ENCODE data around the gene DYSF.

DYSF gene

DNA sequence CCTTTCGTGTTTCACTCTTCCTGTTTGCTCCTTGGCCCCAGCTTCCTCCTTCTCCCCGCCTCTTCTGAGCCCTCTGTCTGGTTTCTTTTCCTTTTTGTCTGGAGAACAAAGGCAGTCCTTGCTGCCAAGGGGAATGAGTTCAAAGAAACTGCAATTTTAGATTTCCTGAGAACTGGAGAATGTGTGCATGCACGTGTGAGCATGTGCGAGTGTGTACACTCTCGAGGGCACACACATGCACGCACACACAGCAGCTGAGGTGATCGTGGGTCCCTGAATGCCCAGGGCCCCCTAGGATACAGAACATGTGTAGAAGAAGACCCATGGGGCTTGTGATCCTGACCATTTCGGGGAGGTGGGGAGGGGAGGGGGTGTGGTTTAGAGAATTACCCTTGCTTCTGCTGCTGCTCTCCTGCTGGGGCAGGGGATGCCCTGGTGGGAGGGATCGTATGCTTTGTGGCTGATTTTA, 151.8 kb downstream of the DYSF start:
- no peak for DNase-seq

DNA sequence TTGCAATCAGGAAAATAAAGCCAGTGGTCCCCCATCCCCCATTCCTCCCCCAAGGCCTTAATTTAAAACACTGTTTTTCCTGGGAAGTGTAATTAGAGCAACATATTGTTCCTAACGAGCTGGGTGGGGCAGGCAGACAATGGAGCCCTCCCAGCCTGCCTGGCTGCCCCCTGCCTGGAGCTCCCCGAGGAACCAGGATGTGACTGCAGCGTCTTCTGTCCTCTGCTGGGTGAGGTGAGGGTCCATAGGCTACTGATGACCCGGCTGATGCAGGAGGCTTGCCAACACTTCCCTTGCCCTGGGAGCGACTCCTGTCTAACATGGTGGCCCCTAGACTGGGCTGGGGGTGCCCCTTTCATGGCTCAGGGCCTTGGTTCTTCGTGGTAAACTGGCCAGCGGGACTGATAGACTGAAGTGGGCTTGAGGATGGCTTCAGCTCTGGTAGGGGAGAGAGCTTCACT, 152.4 kb downstream of the DYSF start:
- no peak for DNase-seq

DNA sequence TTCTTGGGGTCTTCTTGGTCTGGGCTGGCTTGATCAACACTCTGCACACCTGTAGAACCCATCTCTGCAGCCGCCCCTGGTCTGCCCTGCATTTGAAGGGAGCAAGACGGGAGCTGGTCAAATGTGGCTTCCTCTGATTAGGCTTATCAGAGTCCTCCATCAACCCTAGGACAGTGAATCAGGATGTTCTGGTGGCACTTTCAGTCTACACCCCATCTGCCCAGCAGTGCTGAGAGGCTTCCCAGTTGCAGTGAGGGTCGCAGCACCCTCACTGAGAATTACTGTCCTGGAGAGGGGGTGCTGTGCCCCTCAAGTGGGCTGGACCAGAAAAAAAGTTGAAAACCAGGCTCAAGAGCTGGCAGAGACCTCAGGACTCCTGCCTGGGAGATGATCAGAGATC, 152.9 kb downstream of the DYSF start:
- DNase-seq: no peak

DNA sequence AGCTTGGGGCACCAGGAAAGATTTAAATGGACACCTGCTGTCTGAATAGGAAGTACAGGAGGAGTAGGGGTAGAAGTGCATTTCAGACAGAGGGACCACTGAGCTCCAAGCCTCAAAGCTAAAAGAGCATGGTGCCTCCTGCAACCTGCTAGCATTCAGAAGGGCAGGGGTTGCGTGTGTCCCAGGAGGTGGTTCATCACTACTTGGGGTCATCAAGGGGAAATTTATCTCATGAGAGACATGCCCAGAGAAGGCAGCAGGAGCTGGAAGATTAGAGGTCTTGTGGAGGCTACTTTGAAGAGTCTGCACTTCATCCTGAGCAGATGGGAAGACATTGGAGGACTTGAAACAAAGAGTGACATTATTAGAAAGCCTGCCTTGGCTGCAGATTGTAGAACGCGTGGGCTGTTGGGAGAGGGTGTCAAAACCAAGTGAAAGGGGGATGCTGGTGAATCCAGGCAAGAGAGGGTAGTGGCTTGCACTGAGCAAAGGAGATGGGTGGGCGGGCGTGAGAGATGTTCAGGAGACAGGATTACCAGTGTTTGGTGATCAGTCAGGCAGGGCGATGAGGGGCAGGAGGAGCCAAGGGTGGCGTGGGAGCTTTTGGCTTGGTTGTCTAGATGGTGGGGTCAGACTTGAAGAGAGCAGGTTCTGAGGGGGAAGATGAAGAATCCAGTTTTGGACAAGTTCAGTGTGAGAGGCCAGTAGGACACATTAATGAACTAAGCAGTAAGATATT, 154.0 kb downstream of the DYSF start:
- DNase-seq: no peak

DNA sequence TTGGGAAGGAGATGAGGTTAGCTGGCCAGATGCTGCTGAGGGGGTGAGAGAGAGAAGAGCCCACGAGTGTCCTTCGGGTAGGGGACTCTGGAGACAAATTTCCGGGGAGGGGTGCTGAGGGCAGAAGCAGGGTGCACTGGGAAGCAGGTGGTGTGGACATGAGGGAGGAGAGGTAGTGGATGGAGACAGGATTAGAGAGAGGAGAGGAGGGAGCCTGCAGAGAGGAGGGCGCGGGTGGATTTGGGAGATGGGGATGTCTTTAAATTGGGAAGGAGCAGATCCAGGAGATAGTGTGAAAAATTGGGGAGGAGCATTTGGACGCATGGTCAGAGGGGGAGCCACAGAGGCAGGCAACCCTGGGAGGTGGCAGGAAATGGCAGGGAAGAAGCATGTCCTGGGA, 154.7 kb downstream of the DYSF start:
- DNase-seq: no peak

DNA sequence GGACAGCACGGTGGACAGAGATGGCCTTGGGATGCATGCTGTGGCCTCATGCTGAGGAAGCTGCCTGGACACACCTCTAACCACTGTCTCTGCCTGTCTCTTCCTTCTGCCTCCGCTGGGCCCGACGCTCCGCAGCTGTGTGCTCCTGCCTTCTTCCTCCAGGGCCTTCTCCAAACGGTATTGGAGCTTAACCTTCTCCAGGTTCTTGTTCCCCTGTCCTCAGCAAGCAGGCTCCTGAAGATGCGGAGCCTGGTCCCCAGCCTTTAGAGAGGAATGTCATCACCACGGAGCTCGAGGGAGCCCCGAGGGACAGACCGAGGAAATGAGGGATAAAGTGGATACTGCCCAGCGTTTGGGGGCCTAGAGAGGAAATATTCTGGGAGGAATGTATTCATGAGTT, 155.1 kb downstream of the DYSF start:
- no peak for DNase-seq

DNA sequence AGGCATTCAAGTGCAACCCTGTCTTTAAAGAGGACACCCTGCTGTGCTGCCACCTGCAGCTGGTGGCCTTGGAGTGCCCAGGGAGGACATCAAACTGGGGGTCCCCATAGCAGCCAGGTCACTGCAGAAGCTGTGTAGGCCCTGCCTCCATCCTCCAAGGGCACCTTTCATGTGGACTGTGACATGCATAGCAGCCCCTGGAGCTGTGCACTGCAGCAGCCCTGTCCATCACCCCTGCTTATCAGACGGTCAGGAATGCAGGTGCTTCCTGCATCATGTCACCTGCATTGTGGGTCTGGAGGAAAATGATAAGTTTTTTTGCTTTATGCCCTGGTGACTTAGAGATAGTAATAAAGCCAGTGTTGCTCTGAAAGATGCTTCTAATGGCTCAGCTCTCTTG, 155.7 kb downstream of the DYSF start:
- DNase-seq: no peak

DNA sequence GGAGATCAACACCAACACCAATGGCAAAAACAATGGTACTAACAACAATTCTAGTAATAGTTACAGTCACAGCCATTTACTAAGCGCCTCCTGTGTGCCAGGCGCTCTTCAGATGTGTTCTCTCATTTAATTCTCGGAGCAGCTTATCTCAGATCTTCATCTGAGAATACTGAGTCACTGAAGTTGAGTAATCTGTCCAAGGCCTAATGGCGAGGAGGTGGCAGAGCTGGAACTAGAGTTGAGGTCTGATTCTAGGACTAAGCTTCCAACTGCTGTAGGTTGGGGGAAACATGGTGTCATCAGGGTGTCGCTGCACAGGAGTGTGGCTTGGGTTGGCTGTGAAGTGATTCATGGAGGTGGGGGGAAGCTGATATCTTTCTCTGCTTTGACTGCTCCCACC, 156.1 kb downstream of the DYSF start:
- DNase-seq: no peak

DNA sequence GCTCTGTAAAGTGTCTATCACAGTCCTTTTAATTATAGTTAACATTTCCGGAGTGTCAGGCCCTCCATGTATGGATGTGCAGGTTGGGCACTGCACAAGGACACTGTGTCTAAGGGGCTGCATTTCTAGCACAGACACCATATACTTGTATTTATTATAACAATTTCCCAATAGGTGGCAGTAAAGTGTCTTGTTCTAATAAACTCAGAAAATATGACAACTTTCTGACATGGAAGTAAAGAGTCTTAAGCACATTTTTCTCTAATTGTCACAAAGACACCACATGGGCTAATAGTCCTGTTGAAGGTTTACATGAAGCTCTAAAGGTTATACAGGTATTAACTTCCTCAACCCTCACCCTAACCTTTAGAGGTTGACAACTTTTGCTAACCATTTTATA, 156.6 kb downstream of the DYSF start:
- no peak for DNase-seq

DNA sequence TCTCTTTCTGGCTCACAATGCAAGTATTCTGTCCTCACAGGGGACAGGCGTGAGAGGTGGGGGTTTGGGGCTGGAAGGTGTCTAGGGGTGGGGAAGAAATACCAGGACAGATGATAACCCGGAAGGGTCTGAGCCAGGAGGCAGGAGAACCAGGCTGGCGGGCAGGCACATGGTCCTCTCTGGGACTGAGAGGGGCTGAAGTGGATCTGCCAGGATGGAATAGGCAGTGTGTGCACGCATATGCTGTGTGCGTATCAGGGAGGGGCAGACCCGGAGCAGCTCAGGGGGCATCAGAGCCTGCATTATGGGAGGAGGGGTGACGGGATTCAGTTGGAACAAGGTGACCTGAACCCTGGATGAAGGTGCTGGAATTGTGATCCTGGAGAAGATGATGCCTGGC, 157.3 kb downstream of the DYSF start:
- no peak for DNase-seq

DNA sequence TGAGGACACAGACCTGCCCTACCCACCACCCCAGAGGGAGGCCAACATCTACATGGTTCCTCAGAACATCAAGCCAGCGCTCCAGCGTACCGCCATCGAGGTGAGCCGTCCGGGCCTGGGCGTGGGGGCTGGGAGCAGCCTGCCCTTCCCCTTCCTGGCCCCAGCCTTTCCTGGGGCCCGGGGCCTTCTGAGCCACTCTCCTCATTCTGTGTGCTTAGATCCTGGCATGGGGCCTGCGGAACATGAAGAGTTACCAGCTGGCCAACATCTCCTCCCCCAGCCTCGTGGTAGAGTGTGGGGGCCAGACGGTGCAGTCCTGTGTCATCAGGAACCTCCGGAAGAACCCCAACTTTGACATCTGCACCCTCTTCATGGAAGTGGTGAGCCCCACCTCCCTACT, 157.9 kb downstream of the DYSF start:
- DNase-seq: no peak

DNA sequence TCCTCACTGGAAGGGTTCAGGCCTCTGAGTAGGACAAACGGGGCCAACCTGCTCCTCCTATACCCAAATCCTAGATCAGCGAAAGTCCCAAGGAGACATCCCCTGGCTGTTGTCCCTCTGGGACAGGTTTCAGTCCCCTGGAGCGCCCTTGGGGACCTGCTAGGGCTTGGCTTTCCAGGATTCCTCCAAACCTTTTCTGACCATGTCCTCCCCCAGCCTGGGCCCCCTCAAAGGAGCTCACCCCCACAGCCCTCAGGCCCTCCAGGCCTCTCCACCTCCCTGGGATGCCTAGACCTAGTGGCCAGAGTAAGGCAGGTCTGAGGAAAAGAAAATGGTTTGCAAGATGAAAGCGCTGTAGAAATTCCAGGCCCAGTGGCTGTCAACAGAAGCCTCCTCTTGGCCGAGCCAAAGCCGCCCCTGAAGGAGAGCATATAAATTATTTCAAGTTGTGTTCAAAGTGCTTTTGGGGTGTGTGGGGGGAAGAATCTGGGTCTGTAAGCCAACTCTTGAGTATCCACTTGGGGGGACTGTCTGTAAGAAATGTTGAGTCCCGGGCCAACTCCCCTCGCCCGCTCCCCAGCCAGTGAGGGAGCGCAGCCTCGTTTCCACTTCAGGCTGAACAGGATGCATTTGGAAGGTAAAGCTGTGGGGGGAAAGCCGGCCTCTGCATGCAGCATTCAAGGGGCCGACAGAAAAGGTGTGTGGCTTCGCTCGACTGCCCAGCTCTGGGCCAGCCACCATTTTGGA, 158.6 kb downstream of the DYSF start:
- no peak for DNase-seq

DNA sequence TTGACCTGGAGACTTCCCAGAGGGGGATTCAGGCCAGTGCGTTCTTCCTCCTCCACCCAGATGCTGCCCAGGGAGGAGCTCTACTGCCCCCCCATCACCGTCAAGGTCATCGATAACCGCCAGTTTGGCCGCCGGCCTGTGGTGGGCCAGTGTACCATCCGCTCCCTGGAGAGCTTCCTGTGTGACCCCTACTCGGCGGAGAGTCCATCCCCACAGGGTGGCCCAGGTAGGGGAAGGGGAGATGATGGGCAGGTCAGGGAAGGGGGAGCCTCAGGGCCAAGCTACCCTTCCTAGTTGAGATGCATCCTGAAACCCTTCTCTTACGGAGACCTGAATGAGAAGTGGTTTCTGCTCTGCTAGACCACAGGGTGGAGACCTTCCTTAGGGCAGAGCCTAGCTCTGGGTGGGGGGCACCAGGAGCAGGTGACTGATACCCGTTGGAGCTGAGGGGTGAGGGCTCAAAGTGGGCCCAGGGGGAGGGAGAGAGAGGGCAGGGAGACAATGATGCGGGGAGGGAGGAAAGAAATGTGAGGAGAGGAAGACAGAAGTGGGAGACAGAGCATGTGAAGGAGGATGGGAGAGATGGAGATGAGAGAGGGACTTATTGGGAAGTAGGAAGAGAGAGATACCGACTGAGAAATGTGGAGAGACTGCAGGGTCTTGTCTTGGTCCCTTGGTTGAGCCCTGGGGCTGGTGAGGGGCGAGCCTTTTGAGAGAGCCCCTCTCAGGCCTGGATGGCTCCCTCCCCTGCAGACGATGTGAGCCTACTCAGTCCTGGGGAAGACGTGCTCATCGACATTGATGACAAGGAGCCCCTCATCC, 159.4 kb downstream of the DYSF start:
- no peak for DNase-seq

DNA sequence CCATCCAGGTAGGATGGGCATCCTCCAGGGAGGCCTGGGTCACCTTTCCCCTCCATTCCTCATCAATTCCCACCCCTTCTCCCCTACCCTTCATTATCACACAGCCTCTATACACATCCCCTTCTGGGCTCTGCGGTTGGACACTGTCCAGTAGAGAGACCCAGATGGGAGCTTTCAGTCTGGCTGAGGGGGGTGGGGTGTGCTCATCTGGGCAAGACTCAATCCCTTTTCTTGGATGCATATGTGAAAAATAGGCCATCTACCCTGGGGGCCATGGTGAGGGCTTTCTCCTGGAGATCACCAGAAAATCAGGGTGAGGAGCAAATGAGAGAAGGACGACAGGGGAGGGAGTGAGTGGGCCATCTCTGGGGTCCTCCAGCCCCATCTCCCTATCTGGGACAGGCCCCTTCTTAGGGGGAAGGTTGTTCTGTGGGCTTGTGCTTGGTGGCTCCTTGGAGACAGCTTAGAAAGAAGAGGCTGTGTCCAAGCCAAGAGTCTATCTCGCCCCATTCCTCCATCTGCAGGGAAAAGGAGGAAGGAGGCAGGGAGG, 160.1 kb downstream of the DYSF start:
- DNase-seq: no peak

DNA sequence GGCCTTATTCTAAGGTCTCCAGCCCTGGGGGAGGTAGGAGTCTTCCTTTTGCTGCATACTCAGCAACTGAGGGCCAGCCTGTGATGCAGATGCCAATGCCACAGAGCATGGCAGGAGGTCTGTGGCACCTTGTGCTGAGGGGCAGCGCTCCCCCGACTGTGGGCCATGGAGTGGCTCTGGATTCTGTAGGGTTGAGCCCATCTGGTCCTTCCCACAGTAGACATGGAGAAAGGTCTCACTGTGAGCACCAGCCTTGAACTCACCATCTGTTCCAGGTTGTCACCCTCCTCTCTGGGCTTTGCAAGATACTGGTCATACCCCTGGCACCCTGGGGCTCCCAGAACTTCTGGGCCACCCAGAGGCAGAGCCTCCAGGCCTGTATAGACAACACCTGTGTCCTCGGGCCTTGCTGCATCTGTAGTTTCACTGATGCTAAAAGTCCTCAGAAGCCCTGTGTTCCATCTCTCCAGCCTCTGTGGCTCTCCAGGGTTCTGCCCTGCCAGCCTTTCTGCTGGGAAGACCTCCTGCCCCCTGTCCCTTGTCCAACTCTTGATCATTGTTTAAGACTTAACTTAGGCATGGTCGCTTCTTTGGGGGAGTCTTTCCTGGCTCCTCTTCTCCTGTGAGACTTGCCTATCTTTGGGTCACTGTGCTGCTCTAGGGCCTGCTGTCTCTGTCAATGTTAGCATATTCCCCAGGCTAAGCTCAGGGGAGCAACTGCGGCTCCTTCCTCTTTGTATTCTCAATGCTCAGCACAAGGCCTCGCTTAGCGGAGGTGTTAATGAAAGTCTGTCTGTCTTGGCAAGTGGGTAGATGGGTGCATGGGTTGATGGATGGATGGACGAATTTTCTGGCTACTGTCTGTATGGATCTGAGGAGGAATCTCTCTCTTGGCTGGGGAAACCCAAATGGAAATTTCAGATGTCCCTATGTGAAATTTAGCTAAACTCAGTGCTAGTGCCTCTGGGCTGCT, 160.9 kb downstream of the DYSF start:
- DNase-seq: no peak

DNA sequence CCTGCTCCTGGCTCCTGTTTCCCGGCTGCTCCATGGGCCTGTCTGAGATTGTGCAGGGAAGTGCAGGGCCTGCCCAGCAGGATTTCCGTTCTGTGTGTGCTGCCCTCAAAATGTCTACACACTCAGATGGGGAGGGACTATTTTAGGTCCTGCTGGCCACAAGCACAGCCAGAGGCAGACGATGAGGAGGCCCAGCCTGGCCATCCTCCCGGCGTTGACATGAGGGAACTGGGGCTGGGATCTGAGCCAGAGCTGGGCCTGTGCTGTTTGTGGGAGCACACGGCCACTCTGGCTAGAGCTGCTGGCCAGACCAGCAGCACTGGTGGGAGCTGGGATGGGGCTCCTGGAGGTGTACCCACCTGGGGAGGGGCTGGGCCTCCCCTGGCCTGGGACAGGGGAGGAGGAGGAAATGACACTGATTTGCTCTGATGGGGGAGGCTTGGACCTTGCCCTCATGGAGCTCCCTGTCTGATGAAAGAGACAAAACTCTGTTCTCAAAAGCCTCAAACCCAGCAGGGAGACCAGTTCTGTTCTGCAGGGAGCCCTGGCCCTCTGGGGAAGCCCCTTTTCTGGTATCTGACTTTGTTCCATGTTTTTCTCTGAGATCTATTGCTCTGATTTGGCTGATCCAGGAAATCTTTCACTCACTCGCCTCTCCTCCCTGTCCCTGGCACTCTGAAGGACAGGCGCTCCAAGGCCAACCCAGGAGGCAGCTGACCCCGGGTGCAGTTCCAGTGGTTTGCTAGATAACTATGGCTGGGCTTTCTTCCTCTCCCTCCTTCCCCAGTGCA, 161.8 kb downstream of the DYSF start:
- no peak for DNase-seq

DNA sequence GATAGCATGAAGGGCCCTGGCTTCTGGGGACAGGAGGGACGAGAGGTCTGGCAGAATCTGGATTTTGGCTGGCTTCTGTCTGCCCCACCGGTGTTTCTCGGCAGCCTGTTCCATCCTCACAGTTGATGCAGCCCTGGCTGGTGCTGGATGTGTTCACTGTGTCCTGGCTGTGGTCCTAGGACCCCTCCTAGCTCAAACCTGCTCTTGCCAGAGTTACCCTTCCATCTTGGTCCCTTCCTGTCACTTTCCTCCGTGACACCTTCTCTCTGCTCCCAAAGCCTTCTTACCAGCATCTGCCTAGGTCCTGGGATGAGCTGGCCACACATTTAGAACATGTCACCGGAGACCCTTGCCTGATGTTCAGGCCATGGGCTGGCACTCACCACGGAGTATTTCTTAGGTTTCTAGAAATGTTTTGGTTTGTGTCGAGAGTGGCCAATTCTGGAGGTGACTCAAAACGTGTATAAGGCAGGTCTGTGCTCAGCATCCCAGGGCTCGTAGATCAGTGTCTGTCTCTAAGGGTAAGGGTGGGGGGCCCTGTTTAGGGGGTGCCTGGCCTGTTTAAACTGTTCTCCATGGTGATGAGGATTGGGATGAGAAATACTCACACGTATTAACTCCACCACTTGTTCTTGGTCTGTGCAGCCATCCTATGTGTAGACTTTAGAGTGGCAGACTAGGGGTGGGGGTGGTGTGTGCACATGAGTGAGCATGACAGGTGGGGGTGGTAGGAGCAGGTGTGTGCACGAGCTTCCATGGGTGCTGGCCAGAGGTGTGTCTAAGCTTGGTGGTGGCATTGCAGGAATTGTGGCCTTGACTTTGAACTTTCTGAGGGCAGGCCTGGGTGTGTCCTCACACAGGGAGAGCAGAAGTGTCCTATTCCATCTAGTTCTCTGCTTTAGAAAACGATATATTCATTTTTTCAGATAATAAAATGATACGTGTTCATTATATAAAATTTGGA, 162.7 kb downstream of the DYSF start:
- DNase-seq: no peak

DNA sequence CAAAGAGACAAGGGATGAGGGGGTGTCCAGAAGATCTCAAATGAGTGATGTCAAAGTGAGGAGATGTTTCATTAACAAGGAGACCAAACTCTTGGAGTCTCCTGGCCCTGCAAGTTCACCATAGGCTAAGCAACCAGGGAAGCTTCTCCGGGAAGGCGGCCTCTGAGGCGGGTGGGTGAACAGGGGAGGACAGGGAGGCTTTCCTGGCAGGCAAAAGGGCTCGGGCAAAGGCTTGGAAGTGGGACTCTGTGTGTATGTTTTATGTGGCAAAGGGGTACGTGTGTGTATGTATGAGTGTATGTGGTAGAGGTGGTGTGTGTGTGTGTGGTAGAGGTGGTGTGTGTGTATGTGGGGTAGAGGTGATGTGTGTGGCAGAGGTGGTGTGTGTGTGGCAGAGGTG, 163.9 kb downstream of the DYSF start:
- no peak for DNase-seq

DNA sequence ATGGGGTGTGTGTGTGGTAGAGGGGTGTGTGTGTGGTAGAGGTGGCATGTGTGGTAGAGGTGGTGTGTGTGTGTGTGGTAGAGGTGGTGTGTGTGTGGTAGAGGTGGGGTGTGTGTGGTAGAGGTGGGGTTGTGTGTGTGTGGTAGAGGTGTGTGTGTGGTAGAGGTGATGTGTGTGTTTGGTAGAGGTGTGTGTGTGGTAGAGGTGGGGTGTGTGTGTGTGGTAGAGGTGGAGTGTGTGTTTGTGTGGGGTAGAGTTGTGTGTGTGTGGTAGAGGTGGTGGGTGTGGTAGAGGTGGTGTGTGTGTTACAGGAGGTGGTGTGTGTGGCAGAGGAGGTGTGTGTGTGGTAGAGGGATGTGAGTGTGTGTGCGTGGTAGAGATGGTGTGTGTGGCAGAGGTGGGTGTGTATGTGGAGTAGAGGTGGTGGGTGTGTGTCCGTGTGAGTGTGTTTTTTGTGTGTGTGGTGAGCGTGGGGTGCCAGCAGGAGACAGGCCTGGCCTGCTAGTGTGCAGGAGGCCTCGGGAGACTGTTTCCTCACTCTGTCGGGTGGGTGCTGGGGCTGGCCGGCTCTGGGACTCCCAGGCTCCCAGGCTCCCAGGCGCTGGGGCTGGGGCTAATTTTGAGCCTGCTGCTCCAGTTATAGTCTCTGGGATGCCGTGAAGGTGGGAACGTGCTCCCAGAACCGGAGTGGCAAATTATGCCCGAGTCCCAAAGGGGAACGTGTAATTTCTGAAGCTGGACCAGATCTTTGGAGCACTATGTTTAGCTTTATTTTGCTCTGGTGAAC, 165.2 kb downstream of the DYSF start:
- DNase-seq: no peak

All from NCI-H1417 treated with DMSO at 0.1 percent for 48 hours (cell line).